ENCODE measurements around the gene UCP1.

UCP1 gene

GRCh38 chr4:140568507-140569306 is at the start of gene UCP1:
Gene UCP1 (minus strand): TSS chr4:140568961. CDS start chr4:140568729, 232 bp downstream.
- Histone ChIP-seq H3K4me3 (peak within 1 kb of the TSS in 5 of 10 experiments; percentile 3 to 34 (median 13); a peak in 6 of 20 replicates), H3K27me3 (peaks cover 11 to 23% (median 20%) of the 10 kb centered on the region in 11 experiments; a peak in 20 of 22 replicates)
- no peak for TF ChIP-seq Cebpa-rat (IDR thresholded peaks at IDR 0.05)

GRCh38 chr4:140617499-140618248 is 48.9 kb upstream of the UCP1 start:
- Histone ChIP-seq H4K20me1 (no peaks in the 10 kb centered on the region), H3K4me2 (no peak overlapping the region), H3K9me3 (replicated peaks in 1 of 11) (no peaks in the 10 kb centered on the region), H3K9ac (no peak overlapping the region), H3K4me1 (peaks cover 0 to 8% (median 0%) of the 10 kb centered on the region in 10 experiments; a peak in 7 of 20 replicates), H3K27me3 (no peaks in the 10 kb centered on the region), H3K36me3 (peaks cover 0 to 8% (median 0%) of the 10 kb centered on the region in 11 experiments; a peak in 6 of 22 replicates), H3K4me3 (no peak overlapping the region), H3K27ac (no peak overlapping the region)
- no peak for TF ChIP-seq Cebpa-rat (IDR thresholded peaks at IDR 0.05)

More at GRCh38 chr4:140568507-140569306, at the start of gene UCP1:
- Histone ChIP-seq H3K36me3 (no peaks in the 10 kb centered on the region), H3K4me1 (peaks cover 10 to 17% (median 13%) of the 10 kb centered on the region in 10 experiments), H3K9ac (peak within 1 kb of the TSS in 2 of 11 experiments; percentile 1 to 53; a peak in 1 of 22 replicates), H3K4me2 (peak within 1 kb of the TSS; percentile 38 to 81 (median 66)), H3K27ac (no peak within 1 kb of the TSS), H3K9me3 (replicated peaks in 1 of 11) (peaks cover 13 to 27% (median 20%) of the 10 kb centered on the region in 11 experiments), H4K20me1 (no peaks in the 10 kb centered on the region)

- no peak for TF ChIP-seq Cebpa-rat (IDR thresholded peaks at IDR 0.05)
- Histone ChIP-seq H3K4me3 (no peak overlapping the region), H4K20me1 (no peaks in the 10 kb centered on the region), H3K27ac (no peak overlapping the region), H3K27me3 (no peaks in the 10 kb centered on the region), H3K36me3 (no peaks in the 10 kb centered on the region), H3K9ac (no peak overlapping the region), H3K4me2 (no peak overlapping the region), H3K9me3 (replicated peaks in 1 of 11) (no peaks in the 10 kb centered on the region), H3K4me1 (peaks cover 0 to 14% (median 2%) of the 10 kb centered on the region in 10 experiments; a peak in 12 of 20 replicates)
Observed at GRCh38 chr4:140615451-140615850, 46.7 kb upstream of the UCP1 start.

GRCh38 chr4:140612357-140612756 is 43.6 kb upstream of the UCP1 start:
- H3K27ac ChIP-seq = no peak overlapping the region
- peak overlapping the region in 3 of 11 experiments; percentile 3 to 38 (median 35); a peak in 4 of 22 replicates for H3K4me2 ChIP-seq
- H3K36me3 ChIP-seq = no peaks in the 10 kb centered on the region
- no peak for TF ChIP-seq Cebpa-rat (IDR thresholded peaks at IDR 0.05)
- no peak overlapping the region for H3K9ac ChIP-seq
- no peak overlapping the region for H3K4me3 ChIP-seq
- no peaks in the 10 kb centered on the region for H3K9me3 ChIP-seq (replicated peaks in 1 of 11)
- H3K4me1 ChIP-seq = peaks cover 0 to 18% (median 4%) of the 10 kb centered on the region in 10 experiments; a peak in 11 of 20 replicates
- H4K20me1 ChIP-seq = no peaks in the 10 kb centered on the region
- H3K27me3 ChIP-seq = no peaks in the 10 kb centered on the region

- Histone ChIP-seq H3K4me1 (peaks cover 0 to 18% (median 4%) of the 10 kb centered on the region in 10 experiments; a peak in 11 of 20 replicates), H3K9ac (no peak overlapping the region), H3K4me2 (peak overlapping the region in 3 of 11 experiments; percentile 3 to 38 (median 35); a peak in 4 of 22 replicates), H3K4me3 (no peak overlapping the region), H3K27me3 (no peaks in the 10 kb centered on the region), H3K36me3 (no peaks in the 10 kb centered on the region), H3K27ac (no peak overlapping the region), H3K9me3 (replicated peaks in 1 of 11) (no peaks in the 10 kb centered on the region), H4K20me1 (no peaks in the 10 kb centered on the region)
- no peak for TF ChIP-seq Cebpa-rat (IDR thresholded peaks at IDR 0.05)
Observed at GRCh38 chr4:140611854-140612253, 43.1 kb upstream of the UCP1 start.

GRCh38 chr4:140609548-140610425 is 41.0 kb upstream of the UCP1 start:
- no peaks in the 10 kb centered on the region for H3K36me3 ChIP-seq
- no peak overlapping the region for H3K27ac ChIP-seq
- peaks cover 0 to 18% (median 4%) of the 10 kb centered on the region in 10 experiments; a peak in 11 of 20 replicates for H3K4me1 ChIP-seq
- no peak overlapping the region; a peak in 1 of 22 replicates for H3K9ac ChIP-seq
- no peaks in the 10 kb centered on the region for H3K9me3 ChIP-seq (replicated peaks in 1 of 11)
- no peak for TF ChIP-seq Cebpa-rat (IDR thresholded peaks at IDR 0.05)
- no peak overlapping the region for H3K4me3 ChIP-seq
- no peaks in the 10 kb centered on the region for H4K20me1 ChIP-seq
- no peaks in the 10 kb centered on the region for H3K27me3 ChIP-seq
- no peak overlapping the region for H3K4me2 ChIP-seq

- H3K4me1 ChIP-seq = peaks cover 0 to 17% (median 5%) of the 10 kb centered on the region in 10 experiments; a peak in 12 of 20 replicates
- no peaks in the 10 kb centered on the region for H3K9me3 ChIP-seq (replicated peaks in 1 of 11)
- TF ChIP-seq Cebpa-rat (IDR thresholded peaks at IDR 0.05) = no peak
- H3K27me3 ChIP-seq = no peaks in the 10 kb centered on the region
- H4K20me1 ChIP-seq = no peaks in the 10 kb centered on the region
- H3K9ac ChIP-seq = peak overlapping the region in 1 of 11 experiments; percentile 9; a peak in 1 of 22 replicates
- H3K4me3 ChIP-seq = no peak overlapping the region
- H3K27ac ChIP-seq = no peak overlapping the region
- H3K36me3 ChIP-seq = no peaks in the 10 kb centered on the region
- no peak overlapping the region for H3K4me2 ChIP-seq
Observed at GRCh38 chr4:140607852-140608251, 39.1 kb upstream of the UCP1 start.

GRCh38 chr4:140604544-140604943 is 35.8 kb upstream of the UCP1 start:
- Histone ChIP-seq H3K36me3 (no peaks in the 10 kb centered on the region), H3K27me3 (no peaks in the 10 kb centered on the region), H4K20me1 (no peaks in the 10 kb centered on the region), H3K9ac (no peak overlapping the region), H3K4me3 (no peak overlapping the region), H3K9me3 (replicated peaks in 1 of 11) (no peaks in the 10 kb centered on the region), H3K4me2 (no peak overlapping the region), H3K4me1 (peaks cover 0 to 10% (median 0%) of the 10 kb centered on the region in 10 experiments; a peak in 3 of 20 replicates), H3K27ac (no peak overlapping the region)
- no peak for TF ChIP-seq Cebpa-rat (IDR thresholded peaks at IDR 0.05)
